Epidermal melanocyte (primary cell): ENCODE measurements around the gene PRMT5.

Source experiments
- DNase-seq: peaks from one replicate; pipeline ENCODE4 v3.0.0; 2011; ENCODE audit warnings: low spot score; ENCODE audit not compliant: insufficient read length

The PRMT5 gene

GRCh38 chr14:22878271-22879246 lies 50.6 kb downstream of the PRMT5 start:
- DNase-seq = no peak

GRCh38 chr14:22877000-22877501 lies 52.1 kb downstream of the PRMT5 start:
- DNase-seq = no peak

- no peak for DNase-seq
Observed at GRCh38 chr14:22875748-22876319, 53.3 kb downstream of the PRMT5 start.

- DNase-seq = no peak
Observed at GRCh38 chr14:22875003-22875747, 54.0 kb downstream of the PRMT5 start.

GRCh38 chr14:22872833-22873520 lies 56.2 kb downstream of the PRMT5 start:
- DNase-seq = no peak

GRCh38 chr14:22872033-22872832 lies 56.9 kb downstream of the PRMT5 start:
- DNase-seq = peak; percentile 92

- DNase-seq = peak; percentile 77
Observed at GRCh38 chr14:22871224-22872032, 57.7 kb downstream of the PRMT5 start, which contains the start of gene LRP10. Gene LRP10 (plus strand): TSS chr14:22871740. CDS start chr14:22872304, 564 bp downstream.

GRCh38 chr14:22870811-22871223 lies 58.4 kb downstream of the PRMT5 start:
- no peak for DNase-seq
